H1 (cell line): Measurements from ENCODE around the gene TCEA2. TPM values are rescaled to one million over a fixed set of nuclear protein-coding genes. Genes with fewer than 3 reads are reported as not detected.

Source experiments
- CTCF ChIA-PET: fragments of 300-600 bp; sonication (Branson Sonifier 250); formaldehyde crosslinking; loops from one replicate; lab custom pipeline; 2021; ENCODE audit not compliant: partially characterized antibody; lab: Charles Lee
- POLR2A ChIA-PET: fragments of 300-600 bp; sonication (Branson Sonifier 250); formaldehyde crosslinking; loops from one replicate; lab custom pipeline; 2021; ENCODE audit warnings: inconsistent platforms; ENCODE audit not compliant: partially characterized antibody; lab: Charles Lee
- DNase-seq, 2 experiments: peaks; one replicate each; pipeline versions ENCODE4 v3.0.0 to v3.0.0-alpha.2; 2010 to 2022; ENCODE audit warnings: low spot score in 2 of 2, low read depth in 1 of 2, mixed read lengths in 1 of 2
- FAIRE-seq: peaks from 2 replicates; lab custom pipeline; 2011; peaks lifted over from hg19 to GRCh38; lab: Jason Lieb, UNC
- H2AFZ ChIP-seq: 2 replicates; pipeline ENCODE4 v1.8.1; 2012; ENCODE audit warnings: low read length, inconsistent platforms
- H2AK5ac ChIP-seq: 2 replicates; pipeline ENCODE4 v1.6.1; 2013; ENCODE audit warnings: low read depth, low read length
- H2BK120ac ChIP-seq: replicated peaks from 2 replicates; pipeline ENCODE3; 2013; ENCODE audit warnings: low read depth, low read length, inconsistent platforms
- H2BK12ac ChIP-seq: 2 replicates; pipeline ENCODE4 v1.6.1; 2013; ENCODE audit warnings: low read depth, low read length
- H2BK15ac ChIP-seq: 2 replicates; pipeline ENCODE4 v1.6.1; 2013; ENCODE audit warnings: low read length
- H2BK20ac ChIP-seq: 2 replicates; pipeline ENCODE4 v1.6.1; 2013; ENCODE audit warnings: low read length
- H2BK5ac ChIP-seq: 2 replicates; pipeline ENCODE4 v1.6.1; 2013; ENCODE audit warnings: low read depth, low read length
- H3K14ac ChIP-seq: 2 replicates; pipeline ENCODE4 v1.6.1; 2013; ENCODE audit warnings: inconsistent platforms; ENCODE audit not compliant: insufficient read length
- H3K18ac ChIP-seq: 2 replicates; pipeline ENCODE4 v1.6.1; 2013; ENCODE audit warnings: low read length; ENCODE audit errors: extremely low read depth
- H3K23ac ChIP-seq: 2 replicates; pipeline ENCODE4 v1.6.1; 2013; ENCODE audit warnings: inconsistent platforms; ENCODE audit not compliant: insufficient read length
- H3K23me2 ChIP-seq: 2 replicates; pipeline ENCODE4 v1.6.1; 2013; ENCODE audit warnings: low read depth, low read length
- H3K27ac ChIP-seq: 2 replicates; pipeline ENCODE4 v1.6.1; 2011; ENCODE audit warnings: low read depth, low read length, inconsistent platforms
- H3K27me3 ChIP-seq, 4 experiments: replicated peaks in 1 of 4; 1 replicate in 1 of 4; 2 replicates in 3 of 4; pipeline versions ENCODE4 v1.6.1 to v1.8.1; 2011 to 2013; ENCODE audit warnings: low read length in 3 of 4, mild to moderate bottlenecking in 3 of 4, inconsistent platforms in 2 of 4, mixed read lengths in 2 of 4, moderate library complexity in 1 of 4; ENCODE audit not compliant: control insufficient read depth in 3 of 4, insufficient read depth in 3 of 4; ENCODE audit errors: extremely low read depth in 1 of 4
- H3K36me3 ChIP-seq, 4 experiments: 2 replicates each; pipeline versions ENCODE4 v1.6.1 to v1.8.1; 2011 to 2013; ENCODE audit warnings: mild to moderate bottlenecking in 4 of 4, low read length in 3 of 4, moderate library complexity in 2 of 4, control low read depth in 1 of 4, inconsistent platforms in 1 of 4; ENCODE audit not compliant: insufficient read depth in 4 of 4, control insufficient read depth in 2 of 4
- H3K4ac ChIP-seq: replicated peaks from 2 replicates; pipeline ENCODE3; 2013; ENCODE audit warnings: low read length, low read depth, mixed read lengths, inconsistent platforms; ENCODE audit not compliant: insufficient read length
- H3K4me1 ChIP-seq, 4 experiments: replicated peaks in 1 of 4; 1 replicate in 1 of 4; 2 replicates in 3 of 4; pipeline versions ENCODE4 v1.6.1 to v1.8.1; 2011 to 2013; ENCODE audit warnings: low read length in 3 of 4, inconsistent platforms in 2 of 4, mixed read lengths in 1 of 4; ENCODE audit not compliant: insufficient read depth in 4 of 4, control insufficient read depth in 3 of 4
- H3K4me2 ChIP-seq, 2 experiments: 2 replicates each; pipeline versions ENCODE4 v1.6.1 to v1.8.1; 2011 to 2013; ENCODE audit warnings: low read depth in 2 of 2, low read length in 2 of 2, control low read depth in 1 of 2, inconsistent platforms in 1 of 2, mild to moderate bottlenecking in 1 of 2; ENCODE audit not compliant: insufficient read depth in 1 of 2
- H3K4me3 ChIP-seq, 4 experiments: fragments of 200-600, 300-600 bp in 1 of 4; sonication (generic), shearing (Covaris generic), sonication (Bioruptor Twin) in 1 of 4; 2 replicates each; pipeline versions ENCODE4 v1.5.1 to v1.8.1; 2011 to 2016; ENCODE audit warnings: low read length in 4 of 4, low read depth in 3 of 4, control low read depth in 2 of 4, inconsistent platforms in 2 of 4, mild to moderate bottlenecking in 2 of 4, mixed read lengths in 1 of 4, moderate library complexity in 1 of 4; ENCODE audit not compliant: insufficient read depth in 2 of 4; ENCODE audit errors: extremely low read depth in 1 of 4
- H3K56ac ChIP-seq: replicated peaks from 2 replicates; pipeline ENCODE3; 2013; ENCODE audit warnings: low read depth, mild to moderate bottlenecking, mixed read lengths, low read length, inconsistent platforms; ENCODE audit not compliant: insufficient read length
- H3K79me1 ChIP-seq: 2 replicates; pipeline ENCODE4 v1.6.1; 2013; ENCODE audit warnings: low read depth, low read length, control low read depth
- H3K79me2 ChIP-seq, 2 experiments: 2 replicates each; pipeline versions ENCODE4 v1.6.1 to v1.8.1; 2012 to 2013; ENCODE audit warnings: low read length in 2 of 2, mild to moderate bottlenecking in 2 of 2, inconsistent platforms in 1 of 2; ENCODE audit not compliant: insufficient read depth in 2 of 2, control insufficient read depth in 1 of 2
- H3K9ac ChIP-seq, 4 experiments: replicated peaks in 1 of 4; 1 replicate in 1 of 4; 2 replicates in 3 of 4; pipeline versions ENCODE4 v1.6.1 to v1.8.1; 2011 to 2013; ENCODE audit warnings: low read depth in 3 of 4, low read length in 3 of 4, control low read depth in 2 of 4, mild to moderate bottlenecking in 2 of 4, moderate library complexity in 2 of 4, inconsistent platforms in 1 of 4; ENCODE audit errors: extremely low read depth in 1 of 4
- H3K9me3 ChIP-seq, 2 experiments: 2 replicates each; pipeline versions ENCODE4 v1.6.1 to v1.8.1; 2012 to 2013; ENCODE audit warnings: mild to moderate bottlenecking in 2 of 2, moderate library complexity in 2 of 2, control low read depth in 1 of 2, inconsistent platforms in 1 of 2, low read depth in 1 of 2, low read length in 1 of 2, mixed read lengths in 1 of 2; ENCODE audit not compliant: insufficient read depth in 2 of 2
- H4K20me1 ChIP-seq, 2 experiments: replicated peaks in 1 of 2; 2 replicates each; pipeline versions ENCODE3 to v1.8.1; 2011 to 2013; ENCODE audit warnings: inconsistent platforms in 2 of 2, low read length in 2 of 2, mild to moderate bottlenecking in 1 of 2; ENCODE audit not compliant: insufficient read depth in 2 of 2, control insufficient read depth in 1 of 2
- H4K5ac ChIP-seq: 2 replicates; pipeline ENCODE4 v1.6.1; 2013; ENCODE audit warnings: low read length, low read depth, mixed read lengths, inconsistent platforms; ENCODE audit not compliant: insufficient read length
- H4K8ac ChIP-seq: 2 replicates; pipeline ENCODE4 v1.8.0; 2013; ENCODE audit warnings: mild to moderate bottlenecking, moderate library complexity, low read length, inconsistent platforms; ENCODE audit not compliant: insufficient read depth; ENCODE audit errors: extremely low read depth
- H4K91ac ChIP-seq: replicated peaks from 2 replicates; pipeline ENCODE3; 2013; ENCODE audit warnings: low read length, mixed read lengths, inconsistent platforms; ENCODE audit not compliant: insufficient read length
- GABPA ChIP-seq: IDR thresholded peaks from 2 replicates; pipeline ENCODE4 v1.6.1; 2011; ENCODE audit warnings: mild to moderate bottlenecking, low read length, moderate library complexity, borderline replicate concordance; ENCODE audit not compliant: insufficient read depth
- WGBS, 2 experiments: shearing (Covaris generic) in 1 of 2; methylation state at CpG; one replicate each; pipeline versions ENCODE4 v1.1.6 to v1.1.7; 2013 to 2015; ENCODE audit warnings: low lambda C conversion rate in 2 of 2, mixed read lengths in 2 of 2, inconsistent platforms in 1 of 2, low coverage in 1 of 2, missing lambda C conversion rate in 1 of 2; ENCODE audit not compliant: insufficient replicate concordance in 2 of 2, insufficient coverage in 1 of 2, insufficient read length in 1 of 2; ENCODE audit errors: extremely low coverage in 1 of 2, missing lambda C conversion rate in 1 of 2; 5-methylcytosine and 5-hydroxymethylcytosine counted together
- polyA plus RNA-seq, 7 experiments: library from polyadenylated mRNA; depleted of rRNA in 3 of 7; stranded (reverse) in 5 of 7; unstranded in 2 of 7; fragments of >200 nt in 5 of 7; fragments of 200-250 nt in 2 of 7; gene quantifications; 1 replicate in 5 of 7; 2 replicates in 1 of 7; 4 replicates in 1 of 7; pipeline versions ENCODE4 v1.2.1 to v1.2.3, GENCODE V29; 2011 to 2013; ENCODE audit warnings: missing spikeins in 2 of 7, mixed read lengths in 2 of 7
- total RNA-seq: library from RNA; stranded (reverse); fragmentation: NEBNext Ultra II Directional; extraction: Animal tissue kit (Norgen Biotek cat#: 25700); gene quantifications from 2 replicates; pipeline ENCODE4 v1.2.1, GENCODE V29; 2021

Gene TCEA2
- total and polyA plus RNA-seq, 2 of the 8 experiments (the other 6 are each of a cell fraction or from before 2014, with no cell fraction given): 41.4 to 42.3 TPM

GRCh38 chr20:64039293-64040160, 23.5 kb upstream of the TCEA2 start:
- H4K20me1 ChIP-seq: peaks cover 0 to 1% of the 10 kb centered on the region in 2 experiments
- H2BK120ac ChIP-seq: no peak overlapping the region
- peaks cover 16 to 63% (median 49%) of the 10 kb centered on the region in 4 experiments for H3K27me3 ChIP-seq
- H3K4ac ChIP-seq: no peak overlapping the region
- no peak overlapping the region for H3K9ac ChIP-seq
- H3K4me2 ChIP-seq: peak overlapping the region; percentile 8 to 74; a peak in 3 of 4 replicates
- H4K5ac ChIP-seq: no peak overlapping the region
- no peak overlapping the region; the same call in 1 of the 2 replicates for H4K8ac ChIP-seq
- peaks cover 3% of the 10 kb centered on the region; the same call in 1 of the 2 replicates for H3K23me2 ChIP-seq
- H3K9me3 ChIP-seq: no peaks in the 10 kb centered on the region
- H4K91ac ChIP-seq: no peak overlapping the region
- 0 out of 2 replicates have a peak overlapping the region, but pooled peaks have one; percentile 61 for H2BK15ac ChIP-seq
- no peak overlapping the region for H2BK20ac ChIP-seq
- ChIA-PET POLR2A (interaction anchor here (1.6 to 3.5 kb wide), 7 partner anchors 11 to 35 kb away, joined by 3 to 24 read pairs (median 5); partner anchors contain the start of gene SOX18), CTCF (interaction anchor here (0.7 to 7.3 kb wide), 21 partner anchors 10 to 209 kb away, joined by 3 to 73 read pairs (median 4); partner anchors contain the start of genes LKAAEAR1, OPRL1, PRPF6 and RGS19)
- no peak overlapping the region for H3K27ac ChIP-seq
- H3K56ac ChIP-seq: no peak overlapping the region
- no peak for FAIRE-seq
- no peaks in the 10 kb centered on the region for H3K79me2 ChIP-seq
- peaks cover 0 to 23% (median 17%) of the 10 kb centered on the region in 4 experiments; a peak in 6 of 7 replicates for H3K4me1 ChIP-seq
- no peaks in the 10 kb centered on the region; the same call in 1 of the 2 replicates for H3K79me1 ChIP-seq
- no peak overlapping the region; the same call in 1 of the 2 replicates for H3K18ac ChIP-seq
- H3K14ac ChIP-seq: no peak overlapping the region
- no peak overlapping the region for H2AFZ ChIP-seq
- no peak overlapping the region; the same call in 1 of the 2 replicates for H2BK5ac ChIP-seq
- no peak for DNase-seq
- H3K23ac ChIP-seq: no peak overlapping the region
- no peak overlapping the region for H2BK12ac ChIP-seq
- peak overlapping the region; percentile 13 to 73 (median 48); a peak in 7 of 8 replicates for H3K4me3 ChIP-seq
- no peaks in the 10 kb centered on the region; a peak in 2 of 8 replicates for H3K36me3 ChIP-seq
- no peak overlapping the region for H2AK5ac ChIP-seq
- whole genome bisulfite sequencing, 2 experiments: 22% methylated on average over 16 of the region's 17 CpGs; no CpG with 5 or more reads in 1 of the 2 experiments
- TF ChIP-seq GABPA: no peak
